Ecto neural progenitor cell (in vitro differentiated cells): Measurements from ENCODE around the gene ANKRD10.

Experiments used
- DNase-seq: peaks from one replicate; pipeline ENCODE4 v3.0.0-alpha.2; 2018; ENCODE audit warnings: low spot score

The ANKRD10 gene

DNA sequence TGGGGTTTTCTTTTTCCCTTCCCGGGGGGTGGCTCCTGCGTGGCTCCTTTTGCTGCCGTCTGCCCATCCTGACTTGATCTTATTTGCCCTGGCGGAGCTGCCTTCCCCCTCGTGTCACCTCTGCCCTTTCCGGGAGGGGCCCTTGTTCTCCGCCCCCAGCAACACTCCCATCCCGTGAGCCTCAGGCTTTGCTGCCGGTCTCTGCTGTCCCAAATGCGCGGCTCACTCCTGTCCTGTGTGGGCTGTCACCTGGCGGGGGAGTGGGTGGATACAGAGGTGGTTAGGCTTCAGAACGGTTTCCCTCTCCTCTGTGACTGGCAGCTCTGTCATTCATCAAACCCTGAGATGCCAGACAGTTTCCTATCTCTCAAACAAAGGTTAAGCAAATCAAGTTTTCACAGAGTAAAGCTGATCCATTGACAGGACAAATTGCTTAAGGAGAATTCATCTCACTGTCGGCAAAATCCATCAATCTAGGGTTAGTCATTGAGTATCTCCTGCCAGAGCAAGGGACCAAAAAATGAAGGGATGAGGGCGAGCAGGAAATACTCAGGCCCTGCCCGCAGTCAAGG is 84.0 kb downstream of the ANKRD10 start:
- no peak for DNase-seq

DNA sequence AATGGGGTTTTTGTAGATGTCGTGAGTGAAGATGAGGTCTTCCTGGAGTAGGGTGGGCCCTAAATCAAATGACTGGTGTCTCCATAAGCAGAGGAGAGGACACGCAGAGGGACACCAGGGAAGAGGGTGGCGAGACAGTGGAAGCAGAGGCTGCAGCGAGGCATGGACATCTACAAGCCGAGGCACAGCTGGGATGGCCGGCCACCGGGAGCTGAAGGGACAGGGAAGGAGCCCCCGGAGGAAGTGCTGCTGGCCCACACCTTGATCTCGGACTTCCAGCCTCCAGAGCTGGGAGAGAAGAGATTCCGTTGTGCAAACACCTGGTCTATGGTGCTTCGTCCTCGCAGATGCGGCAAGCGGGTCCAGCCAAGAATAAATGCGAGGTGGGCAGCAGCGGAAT is 84.5 kb downstream of the ANKRD10 start:
- no peak for DNase-seq

DNA sequence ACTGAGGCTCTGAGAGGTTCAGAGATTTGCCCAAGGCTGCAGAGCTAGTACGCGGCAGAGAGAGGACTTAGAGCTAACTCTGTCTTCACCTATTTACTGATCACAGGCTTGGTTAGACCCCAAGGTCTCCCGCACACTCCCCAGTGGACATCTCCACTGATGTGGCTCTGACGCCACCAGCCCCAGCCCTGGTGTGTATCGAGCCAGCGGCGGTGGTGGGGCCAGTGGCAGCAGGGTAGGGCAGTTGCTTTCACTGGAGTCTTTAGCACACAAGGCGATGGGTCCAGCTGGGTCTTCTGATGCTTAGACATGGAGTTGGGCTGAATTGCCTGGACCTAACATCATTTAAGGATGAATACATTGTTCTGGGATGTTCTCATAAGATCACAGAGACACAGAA is 85.4 kb downstream of the ANKRD10 start:
- no peak for DNase-seq

DNA sequence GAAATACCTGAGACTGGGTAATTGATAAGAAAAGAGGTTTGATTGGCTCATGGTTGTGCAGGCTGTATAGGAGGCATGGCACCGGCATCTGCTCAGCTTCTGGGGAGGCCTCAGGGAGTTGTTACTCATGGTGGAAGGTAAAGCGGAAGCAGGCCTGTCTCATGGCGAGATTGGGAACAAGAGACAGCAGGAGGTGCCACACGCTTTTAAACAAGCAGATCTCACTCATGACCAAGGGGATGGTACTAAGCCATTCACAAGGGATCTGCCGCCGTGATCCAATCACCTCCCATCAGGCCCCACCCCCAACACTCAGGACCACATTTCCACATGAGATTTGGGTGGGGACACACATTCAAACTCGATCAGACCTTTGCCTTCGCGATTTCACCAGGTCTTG is 86.2 kb downstream of the ANKRD10 start:
- no peak for DNase-seq
